ENCODE measurements around the gene ARHGAP44.
"Not testable (repeated sequence)": the region's sequence is repeated elsewhere in the genome, so short reads cannot be mapped to it uniquely, and the experiment has no call there.

Gene ARHGAP44

DNA sequence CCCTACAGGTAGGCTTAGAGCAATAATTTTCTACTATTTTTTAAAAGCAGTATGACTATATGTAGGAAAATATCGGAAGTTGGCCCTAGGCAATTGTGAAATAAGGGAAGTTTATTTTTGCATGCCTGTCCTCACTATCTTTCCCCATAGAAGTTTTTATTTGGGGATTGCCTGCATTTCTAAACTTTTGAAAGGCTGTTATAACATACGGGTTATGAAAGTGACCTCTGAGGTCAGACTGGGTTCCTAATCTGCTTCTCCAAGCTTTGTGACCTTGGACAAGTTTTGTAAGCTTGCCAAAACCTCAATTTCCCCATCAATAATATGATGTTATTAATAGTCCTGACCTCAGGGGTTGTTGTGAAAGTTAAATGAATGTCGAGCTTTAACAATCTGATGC is 67.1 kb downstream of the ARHGAP44 start:
- DNase-seq (ENCODE audit: low spot score) = no peak
- TF ChIP-seq, protein P1, sequence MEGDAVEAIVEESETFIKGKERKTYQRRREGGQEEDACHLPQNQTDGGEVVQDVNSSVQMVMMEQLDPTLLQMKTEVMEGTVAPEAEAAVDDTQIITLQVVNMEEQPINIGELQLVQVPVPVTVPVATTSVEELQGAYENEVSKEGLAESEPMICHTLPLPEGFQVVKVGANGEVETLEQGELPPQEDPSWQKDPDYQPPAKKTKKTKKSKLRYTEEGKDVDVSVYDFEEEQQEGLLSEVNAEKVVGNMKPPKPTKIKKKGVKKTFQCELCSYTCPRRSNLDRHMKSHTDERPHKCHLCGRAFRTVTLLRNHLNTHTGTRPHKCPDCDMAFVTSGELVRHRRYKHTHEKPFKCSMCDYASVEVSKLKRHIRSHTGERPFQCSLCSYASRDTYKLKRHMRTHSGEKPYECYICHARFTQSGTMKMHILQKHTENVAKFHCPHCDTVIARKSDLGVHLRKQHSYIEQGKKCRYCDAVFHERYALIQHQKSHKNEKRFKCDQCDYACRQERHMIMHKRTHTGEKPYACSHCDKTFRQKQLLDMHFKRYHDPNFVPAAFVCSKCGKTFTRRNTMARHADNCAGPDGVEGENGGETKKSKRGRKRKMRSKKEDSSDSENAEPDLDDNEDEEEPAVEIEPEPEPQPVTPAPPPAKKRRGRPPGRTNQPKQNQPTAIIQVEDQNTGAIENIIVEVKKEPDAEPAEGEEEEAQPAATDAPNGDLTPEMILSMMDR (conservative IDR thresholded peaks at IDR 0.05; ENCODE audit: low read depth) = no peak
- ChIA-PET CTCF (interaction anchor here (0.7 kb wide), 1 partner anchor 1670 kb away, joined by 3 read pairs; no protein-coding TSS in a partner anchor), POLR2A (ENCODE audit: low non-redundant PET) (no interaction called here)
- H3K27ac ChIP-seq = no peak overlapping the region

DNA sequence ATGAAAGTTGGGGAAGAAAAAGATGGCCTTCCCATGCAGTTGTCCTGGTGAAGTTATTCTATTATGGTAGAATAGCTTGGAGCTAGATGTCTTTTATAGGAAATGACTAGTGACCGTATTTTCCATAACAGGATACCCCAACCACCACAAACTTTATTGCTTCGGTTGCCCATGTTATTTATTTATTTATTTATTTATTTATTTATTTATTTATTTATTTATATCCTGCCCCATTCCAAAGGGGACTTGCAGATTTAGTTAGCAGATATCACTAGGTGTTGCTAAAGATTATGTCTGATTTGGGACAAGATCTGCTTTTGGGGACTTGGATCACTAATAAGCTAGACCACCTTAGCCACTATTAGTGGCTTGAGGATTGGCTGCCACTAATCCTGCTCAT is 68.3 kb downstream of the ARHGAP44 start:
- ChIA-PET POLR2A (ENCODE audit: low non-redundant PET) (no interaction called here), CTCF (no interaction called here)
- DNase-seq (ENCODE audit: low spot score) = no peak
- TF ChIP-seq, protein P1 (conservative IDR thresholded peaks at IDR 0.05; ENCODE audit: low read depth) = no peak
- H3K27ac ChIP-seq = no peak overlapping the region

GRCh38 chr17:12859520-12859919 is 70.2 kb downstream of the ARHGAP44 start:
- no peak overlapping the region for H3K27ac ChIP-seq
- ChIA-PET POLR2A (ENCODE audit: low non-redundant PET) (interaction anchor here (0.6 kb wide), 1 partner anchor 491 kb away, joined by 3 read pairs; no protein-coding TSS in a partner anchor), CTCF (interaction anchor here (0.7 kb wide), 1 partner anchor 119 kb away, joined by 3 read pairs; no protein-coding TSS in a partner anchor)
- TF ChIP-seq, protein P1 (conservative IDR thresholded peaks at IDR 0.05; ENCODE audit: low read depth) = no peak
- DNase-seq (ENCODE audit: low spot score) = no peak

DNA sequence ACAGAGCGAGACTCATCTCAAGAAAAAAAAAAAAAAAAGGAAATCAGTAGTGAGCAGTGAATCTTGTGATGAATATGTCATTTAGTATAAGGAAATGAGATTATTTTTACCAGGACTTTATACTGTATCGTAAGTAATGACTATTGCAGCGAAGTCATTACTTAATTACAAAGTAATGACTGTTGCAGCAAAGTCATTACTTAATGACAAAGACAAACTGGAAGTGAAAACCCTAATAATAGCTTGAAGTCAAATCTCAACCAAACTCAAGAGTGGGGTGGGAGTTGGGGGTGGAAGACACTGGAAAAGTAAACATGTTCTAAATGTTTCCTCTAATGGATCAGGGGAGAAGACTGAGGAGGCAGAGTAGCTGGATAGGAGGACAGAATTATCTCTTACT is 76.5 kb downstream of the ARHGAP44 start:
- no peak for DNase-seq (ENCODE audit: low spot score)
- TF ChIP-seq, protein P1 (conservative IDR thresholded peaks at IDR 0.05; ENCODE audit: low read depth) = no peak
- no peak overlapping the region for H3K27ac ChIP-seq
- CTCF ChIA-PET = interaction anchor here (0.6 kb wide), 1 partner anchor 276 kb away, joined by 3 read pairs; no protein-coding TSS in a partner anchor
- POLR2A ChIA-PET (ENCODE audit: low non-redundant PET) = no interaction called here

DNA sequence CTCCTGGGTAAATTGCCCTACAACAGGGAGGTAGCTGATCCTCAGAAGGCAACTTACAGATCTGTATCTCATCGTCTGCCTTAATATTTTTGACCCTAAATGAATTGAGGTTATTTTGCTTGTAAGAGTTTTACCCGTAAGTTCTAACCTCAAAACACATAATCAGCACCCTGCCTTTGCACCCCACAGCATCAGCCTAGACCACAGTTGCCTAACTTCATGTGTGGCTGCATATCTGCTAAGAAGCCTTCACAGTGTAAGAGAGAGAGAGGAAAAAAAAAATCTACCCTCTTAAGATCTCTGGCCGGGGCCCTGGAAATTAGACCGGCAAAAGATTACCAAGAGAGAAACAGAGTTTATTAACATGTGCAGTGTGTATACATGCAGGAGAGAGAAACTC is 76.9 kb downstream of the ARHGAP44 start:
- ChIA-PET POLR2A (ENCODE audit: low non-redundant PET) (no interaction called here), CTCF (no interaction called here)
- no peak overlapping the region for H3K27ac ChIP-seq

GRCh38 chr17:12867726-12868125 is 78.4 kb downstream of the ARHGAP44 start:
- ChIA-PET CTCF (no interaction called here), POLR2A (ENCODE audit: low non-redundant PET) (no interaction called here)
- DNase-seq (ENCODE audit: low spot score) = no peak
- H3K27ac ChIP-seq = no peak overlapping the region
- TF ChIP-seq, protein P1 (conservative IDR thresholded peaks at IDR 0.05; ENCODE audit: low read depth) = no peak

More for the DNA sequence above, 76.9 kb downstream of the ARHGAP44 start:
- TF ChIP-seq, protein P1 (conservative IDR thresholded peaks at IDR 0.05; ENCODE audit: low read depth) = no peak
- no peak for DNase-seq (ENCODE audit: low spot score)

DNA sequence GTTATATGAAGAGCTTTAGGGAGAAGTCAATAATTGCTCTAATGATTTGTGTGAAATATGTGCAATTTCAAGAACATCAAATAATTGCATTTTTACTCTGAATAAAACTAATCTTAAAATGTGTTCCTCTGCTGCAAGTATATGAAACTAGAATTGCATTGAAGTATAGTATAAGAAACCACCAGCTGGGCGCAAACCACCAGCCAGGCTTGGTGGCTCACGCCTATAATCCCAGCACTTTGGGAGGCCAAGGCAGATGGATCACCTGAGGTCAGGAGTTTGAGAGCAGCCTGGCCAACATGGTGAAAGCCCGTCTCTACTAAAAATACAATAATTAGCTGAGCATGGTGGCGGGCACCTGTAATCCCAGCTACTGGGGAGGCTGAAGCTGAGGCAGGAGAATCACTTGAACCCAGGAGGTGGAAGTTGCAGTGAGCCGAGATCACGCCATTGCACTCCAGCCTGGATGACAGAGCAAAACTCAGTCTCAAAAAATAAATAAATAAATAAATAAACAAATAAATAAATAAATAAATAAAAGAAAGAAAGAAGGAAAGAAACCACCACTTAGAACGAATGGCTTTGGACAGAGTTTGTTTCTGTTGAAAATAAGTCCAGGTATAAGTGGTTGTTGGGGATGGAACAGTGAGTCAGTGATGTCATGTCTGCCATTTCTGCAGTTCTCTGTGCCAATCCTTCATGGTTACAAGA is 84.3 kb downstream of the ARHGAP44 start:
- CTCF ChIA-PET; DNase-seq (ENCODE audit: low spot score); H3K27ac ChIP-seq; POLR2A ChIA-PET (ENCODE audit: low non-redundant PET): not testable (repeated sequence)

Measured in RWPE1 (cell line).